Measurements from ENCODE around the gene UBR2.
"Not testable (repeated sequence)": the region's sequence is repeated elsewhere in the genome, so short reads cannot be mapped to it uniquely, and the experiment has no call there.

Gene UBR2

GRCh38 chr6:42555477-42556457 is 8.1 kb upstream of the UBR2 start:
- no peak for DNase-seq (ENCODE audit: low spot score)

DNA sequence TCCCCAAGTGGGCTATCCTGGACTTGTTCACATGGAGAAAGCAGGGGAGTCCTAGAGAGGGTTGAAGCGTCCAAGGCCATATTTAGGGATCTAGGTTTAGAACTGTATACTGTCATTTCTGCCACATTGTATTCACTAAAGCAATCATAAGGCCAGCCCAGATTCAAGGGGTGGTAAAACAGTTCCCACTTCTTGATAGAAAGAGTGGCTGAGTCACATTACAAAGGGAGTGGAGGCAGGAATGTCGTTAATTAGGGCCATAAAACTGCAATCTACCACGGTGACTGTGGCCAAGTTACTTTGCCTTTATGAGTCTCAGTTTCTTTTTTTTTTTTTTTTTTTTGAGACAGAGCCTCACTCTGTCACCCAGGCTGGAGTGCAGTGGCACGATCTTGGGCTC is 7.4 kb upstream of the UBR2 start:
- no peak for DNase-seq (ENCODE audit: low spot score)

- not testable (repeated sequence) for DNase-seq (ENCODE audit: low spot score)
Measured at GRCh38 chr6:42559276-42559675, 4.6 kb upstream of the UBR2 start.

- no peak for DNase-seq (ENCODE audit: low spot score)
Measured at GRCh38 chr6:42561986-42562385, 1.8 kb upstream of the UBR2 start.

DNA sequence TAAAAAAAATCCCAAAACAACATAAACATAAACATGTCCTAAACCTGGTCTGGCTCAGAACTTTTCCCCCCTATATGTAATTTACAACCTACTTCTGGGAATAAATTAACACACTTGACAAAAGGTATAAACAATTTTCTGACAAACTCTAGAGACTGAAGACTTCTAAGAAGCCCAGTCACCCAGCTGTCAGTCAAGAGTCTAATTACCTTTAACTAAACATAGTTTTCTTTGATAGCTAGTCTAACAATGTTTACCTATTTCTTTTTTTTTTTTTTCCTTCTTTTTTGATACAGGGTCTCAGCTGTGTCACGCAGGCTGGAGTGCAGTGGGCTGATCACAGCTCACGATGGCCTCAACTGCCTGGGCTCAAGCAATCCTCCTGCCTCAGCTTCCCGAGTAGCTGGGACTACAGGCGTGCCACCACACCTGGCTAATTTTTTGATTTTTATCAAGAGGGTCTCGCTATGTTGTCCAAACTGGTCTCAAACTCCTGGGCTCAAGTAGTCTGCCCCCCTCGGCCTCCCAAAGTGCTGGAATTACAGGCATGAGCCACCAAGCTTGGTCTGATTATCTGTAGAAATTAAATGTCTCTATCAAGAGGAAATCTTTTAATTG is 932 bp upstream of the UBR2 start:
- no peak for DNase-seq (ENCODE audit: low spot score)

- no peak for DNase-seq (ENCODE audit: low spot score)
Measured at GRCh38 chr6:42564506-42564825, 637 bp downstream of the UBR2 start.

DNA sequence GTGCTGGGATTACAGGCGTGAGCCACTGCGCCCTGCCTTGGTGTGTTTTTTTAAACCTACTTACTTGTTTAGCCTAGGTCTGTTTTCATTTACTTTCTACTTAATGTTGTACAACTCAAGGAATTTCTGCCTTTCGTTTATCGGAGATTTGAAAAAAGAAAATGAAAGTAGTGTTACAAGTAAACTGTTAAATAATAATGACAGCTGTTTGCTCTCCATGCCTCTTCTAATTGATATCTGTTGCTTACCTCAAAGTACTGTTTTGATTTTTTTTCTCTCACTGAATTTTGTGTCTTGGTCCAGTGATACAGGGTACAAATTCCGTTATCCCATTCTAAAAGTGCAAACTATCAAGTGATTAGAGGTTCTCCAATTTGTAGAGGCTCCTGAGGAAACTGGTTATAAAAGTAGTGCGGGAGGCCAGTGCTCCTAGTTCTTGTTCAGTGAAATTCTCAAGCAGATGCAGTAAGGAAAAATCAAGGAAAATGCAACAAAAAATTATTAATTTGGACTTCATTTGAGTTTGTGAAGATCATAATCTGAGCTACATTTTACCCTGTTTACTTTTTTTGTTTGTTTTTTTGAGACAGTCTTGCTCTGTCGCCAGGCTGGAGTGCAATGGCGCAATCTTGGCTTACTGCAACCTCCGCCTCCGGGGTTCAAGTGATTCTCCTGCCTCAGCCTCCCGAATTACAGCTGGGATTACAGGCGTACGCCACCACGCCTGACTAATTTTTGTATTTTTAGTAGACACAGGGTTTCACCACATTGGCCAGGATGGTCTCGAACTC is 2.2 kb downstream of the UBR2 start:
- no peak for DNase-seq (ENCODE audit: low spot score)

DNA sequence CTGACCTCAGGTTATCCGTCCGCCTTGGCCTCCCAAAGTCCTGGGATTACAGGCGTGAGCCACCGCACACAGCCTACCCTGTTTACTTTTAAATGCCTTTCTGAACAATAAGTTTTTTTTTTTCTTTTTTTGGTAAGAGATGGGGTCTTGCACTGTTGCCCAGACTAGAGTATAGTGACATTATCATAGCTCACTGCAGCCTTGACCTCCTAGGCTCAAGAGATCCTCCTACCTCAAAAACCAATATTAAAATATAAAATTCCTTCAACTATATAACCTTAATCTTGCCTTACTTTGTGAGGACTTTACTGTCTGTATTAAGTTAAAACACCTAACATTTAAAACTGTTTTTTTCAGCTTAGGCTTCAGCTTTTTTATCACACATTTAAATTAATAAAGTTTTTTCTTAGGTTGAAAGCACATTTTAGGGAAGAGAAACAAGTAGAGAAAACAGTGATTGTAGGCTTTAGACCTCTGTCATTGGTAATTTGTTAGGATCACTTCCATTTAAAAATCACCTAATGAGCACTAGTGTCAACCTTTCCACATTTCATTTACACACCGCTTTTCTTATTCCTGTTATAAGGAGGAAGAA is 2.9 kb downstream of the UBR2 start:
- no peak for DNase-seq (ENCODE audit: low spot score)

DNA sequence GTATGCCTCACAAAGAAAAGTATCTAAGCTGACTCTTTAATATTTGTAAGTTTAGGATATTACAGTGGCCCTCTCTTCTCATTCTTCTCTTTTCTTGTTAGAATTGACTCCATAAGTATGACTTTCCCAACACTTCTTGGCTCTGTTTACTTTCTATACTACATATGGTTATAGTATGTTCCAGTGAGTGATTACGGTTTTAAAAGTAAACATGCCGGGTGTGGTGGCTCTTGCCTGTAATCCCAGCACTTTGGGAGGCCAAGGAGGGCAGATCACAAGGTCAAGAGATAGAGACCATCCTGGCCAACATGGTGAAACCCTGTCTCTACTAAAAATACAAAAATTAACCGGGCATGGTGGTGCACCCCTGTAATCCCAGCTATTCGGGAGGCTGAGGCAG is 3.4 kb downstream of the UBR2 start:
- DNase-seq (ENCODE audit: low spot score) = not testable (repeated sequence)

- DNase-seq (ENCODE audit: low spot score) = no peak
Measured at GRCh38 chr6:42569102-42570028, 5.5 kb downstream of the UBR2 start.

DNA sequence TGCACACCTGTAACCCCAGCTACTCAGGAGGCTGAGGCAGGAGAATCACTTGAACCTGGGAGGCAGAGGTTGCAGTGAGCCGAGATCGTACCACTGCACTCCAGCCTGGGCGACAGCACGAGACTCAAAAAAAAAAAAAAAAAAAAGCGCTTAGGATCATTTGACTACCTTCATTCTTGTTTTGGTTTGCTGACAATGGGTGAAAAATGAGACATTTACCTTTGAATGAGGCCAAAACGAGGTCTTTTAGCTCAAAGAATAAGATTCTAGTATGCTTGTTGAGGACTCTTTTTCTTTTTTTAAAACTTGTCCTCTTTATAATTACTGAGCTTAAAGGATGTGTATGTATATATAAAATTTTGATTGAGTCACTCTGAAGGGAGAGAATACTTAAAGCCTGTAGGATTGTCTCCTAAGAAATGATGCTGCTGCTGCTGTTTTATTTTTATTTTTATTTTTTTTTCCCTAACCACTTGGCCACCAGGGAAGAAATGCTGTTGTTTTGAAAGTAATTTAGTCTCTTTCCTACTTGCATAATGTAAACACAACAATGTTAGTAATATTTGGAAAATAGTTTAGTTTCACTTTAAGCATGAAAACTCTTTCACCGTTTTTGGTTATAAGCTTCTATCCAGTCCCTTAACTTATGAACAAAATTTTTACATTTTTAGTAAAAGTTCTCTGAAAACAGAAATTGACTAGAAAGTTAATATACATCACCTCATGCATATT is 7.9 kb downstream of the UBR2 start:
- no peak for DNase-seq (ENCODE audit: low spot score)

- no peak for DNase-seq (ENCODE audit: low spot score)
Measured at GRCh38 chr6:42572523-42572922, 8.7 kb downstream of the UBR2 start.

DNA sequence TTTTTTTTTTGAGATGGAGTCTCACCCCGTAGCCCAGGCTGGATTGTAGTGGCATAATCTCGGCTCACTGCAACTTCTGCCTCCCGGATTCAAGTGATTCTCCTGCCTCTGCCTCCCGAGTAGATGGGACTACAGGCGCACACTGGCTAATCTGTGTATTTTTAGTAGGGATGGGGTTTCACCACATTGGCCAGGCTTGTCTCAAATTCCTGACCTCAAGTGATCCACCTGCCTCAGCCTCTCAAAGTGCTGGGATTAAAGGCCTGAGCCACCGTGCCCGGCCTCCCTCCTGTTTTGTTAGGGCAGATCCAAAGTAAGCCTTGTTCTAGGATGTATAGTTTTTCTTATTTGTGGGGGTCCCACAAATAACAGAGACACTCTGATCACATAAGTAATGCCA is 12.7 kb downstream of the UBR2 start:
- not testable (repeated sequence) for DNase-seq (ENCODE audit: low spot score)

GRCh38 chr6:42598300-42598699 is 34.5 kb downstream of the UBR2 start:
- DNase-seq (ENCODE audit: low spot score) = no peak

DNA sequence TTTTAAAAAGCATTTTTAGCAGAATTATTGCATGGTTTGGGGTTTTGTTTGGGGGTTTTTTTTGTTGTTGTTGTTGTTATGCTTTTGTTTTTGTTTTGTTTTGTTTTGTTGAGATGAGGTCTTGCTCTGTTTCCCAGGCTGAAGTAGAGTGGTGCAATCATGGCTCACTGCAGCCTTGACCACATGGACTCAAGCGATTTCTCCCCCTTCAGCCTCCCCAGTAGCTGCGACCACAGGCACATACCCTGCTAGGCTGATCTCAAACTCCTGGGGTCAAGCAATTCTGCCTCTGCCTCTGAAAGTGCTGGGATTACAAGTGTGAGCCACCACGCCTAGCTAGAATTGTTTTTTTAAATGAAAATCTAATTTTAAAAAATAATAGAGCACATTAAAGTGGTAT is 35.7 kb downstream of the UBR2 start:
- DNase-seq (ENCODE audit: low spot score) = no peak

- no peak for DNase-seq (ENCODE audit: low spot score)
Measured at GRCh38 chr6:42604150-42604549, 40.3 kb downstream of the UBR2 start.

- not testable (repeated sequence) for DNase-seq (ENCODE audit: low spot score)
Measured at GRCh38 chr6:42604699-42605098, 40.9 kb downstream of the UBR2 start.

- DNase-seq (ENCODE audit: low spot score) = no peak
Measured at GRCh38 chr6:42610416-42610815, 46.6 kb downstream of the UBR2 start.

DNA sequence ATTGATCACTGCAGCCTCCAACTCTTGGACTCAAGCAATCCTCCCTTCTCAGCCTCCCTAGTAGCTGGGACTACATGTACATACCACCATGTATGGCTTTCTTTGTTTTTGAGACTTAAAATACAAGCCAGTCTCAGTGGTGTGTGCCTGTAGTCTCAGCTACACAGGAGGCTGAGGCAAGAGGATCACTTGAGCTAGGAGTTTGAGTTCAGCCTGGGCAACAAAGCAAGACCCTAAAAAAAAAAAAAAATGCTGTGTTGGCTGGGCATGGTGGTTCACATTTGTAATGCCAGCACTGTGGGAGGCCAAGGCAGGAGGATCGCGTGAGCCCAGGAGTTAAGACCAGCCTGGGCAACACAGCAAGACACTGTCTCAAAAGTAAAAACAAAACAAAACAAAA is 51.7 kb downstream of the UBR2 start:
- DNase-seq (ENCODE audit: low spot score) = no peak

GRCh38 chr6:42616716-42617115 is 52.9 kb downstream of the UBR2 start:
- DNase-seq (ENCODE audit: low spot score) = no peak

DNA sequence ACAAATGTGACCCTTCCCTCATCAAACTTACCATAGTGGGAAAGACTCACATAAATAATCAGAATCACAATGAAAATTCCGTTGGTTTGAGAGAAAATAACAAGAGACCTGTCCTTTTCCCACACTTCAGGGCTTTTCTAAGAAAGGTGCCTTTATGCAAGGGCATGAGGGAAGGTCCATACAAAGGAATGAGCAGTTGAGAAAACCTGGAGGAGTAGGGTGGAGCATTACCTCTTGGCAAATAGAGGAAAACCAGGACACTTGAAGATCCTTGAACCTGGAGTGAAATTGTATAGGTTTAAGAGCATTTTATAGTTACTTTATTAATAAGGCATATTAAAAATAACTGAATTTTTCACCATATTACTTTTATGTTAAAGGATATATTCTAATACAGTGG is 54.3 kb downstream of the UBR2 start:
- DNase-seq (ENCODE audit: low spot score) = no peak

Measured in HuH-7 (cell line).